ENCODE measurements around the gene PPP2R2D.
A peak's percentile ranks its signal among the peaks of the same experiment; 100 is the strongest.
"Not testable (repeated sequence)": the region's sequence is repeated elsewhere in the genome, so short reads cannot be mapped to it uniquely, and the experiment has no call there.

PPP2R2D gene

GRCh38 chr10:131866673-131867072 is 34.1 kb upstream of the PPP2R2D start:
- DNase-seq (ENCODE audit: extremely low read depth in 1 of 2, low read depth in 1 of 2) = no peak

- DNase-seq (ENCODE audit: extremely low read depth in 1 of 2, low read depth in 1 of 2) = no peak
These were observed 32.4 kb upstream of the PPP2R2D start for GRCh38 chr10:131868436-131868835.

GRCh38 chr10:131869344-131869743 is 31.5 kb upstream of the PPP2R2D start:
- no peak for DNase-seq (ENCODE audit: extremely low read depth in 1 of 2, low read depth in 1 of 2)

GRCh38 chr10:131870411-131870810 is 30.4 kb upstream of the PPP2R2D start:
- DNase-seq (ENCODE audit: extremely low read depth in 1 of 2, low read depth in 1 of 2) = no peak

GRCh38 chr10:131870831-131871672 is 29.8 kb upstream of the PPP2R2D start:
- no peak for DNase-seq (ENCODE audit: extremely low read depth in 1 of 2, low read depth in 1 of 2)

- DNase-seq (ENCODE audit: extremely low read depth in 1 of 2, low read depth in 1 of 2) = no peak
These were observed 29.2 kb upstream of the PPP2R2D start for GRCh38 chr10:131871673-131872005.

GRCh38 chr10:131872011-131872826 is 28.6 kb upstream of the PPP2R2D start:
- no peak for DNase-seq (ENCODE audit: extremely low read depth in 1 of 2, low read depth in 1 of 2)

GRCh38 chr10:131872827-131873375 is 27.9 kb upstream of the PPP2R2D start:
- DNase-seq (ENCODE audit: extremely low read depth in 1 of 2, low read depth in 1 of 2) = no peak

GRCh38 chr10:131874991-131875451 is 25.8 kb upstream of the PPP2R2D start:
- DNase-seq (ENCODE audit: extremely low read depth in 1 of 2, low read depth in 1 of 2) = peak in 1 of 2 donors; percentile 24

GRCh38 chr10:131875501-131875900 is 25.3 kb upstream of the PPP2R2D start:
- no peak for DNase-seq (ENCODE audit: extremely low read depth in 1 of 2, low read depth in 1 of 2)

GRCh38 chr10:131876017-131876416 is 24.8 kb upstream of the PPP2R2D start:
- no peak for DNase-seq (ENCODE audit: extremely low read depth in 1 of 2, low read depth in 1 of 2)

GRCh38 chr10:131876508-131876907 is 24.3 kb upstream of the PPP2R2D start:
- DNase-seq (ENCODE audit: extremely low read depth in 1 of 2, low read depth in 1 of 2) = no peak

- no peak for DNase-seq (ENCODE audit: extremely low read depth in 1 of 2, low read depth in 1 of 2)
These were observed 20.7 kb upstream of the PPP2R2D start for GRCh38 chr10:131880016-131880590.

GRCh38 chr10:131881104-131881880 is 19.5 kb upstream of the PPP2R2D start:
- no peak for DNase-seq (ENCODE audit: extremely low read depth in 1 of 2, low read depth in 1 of 2)

GRCh38 chr10:131882151-131882550 is 18.7 kb upstream of the PPP2R2D start:
- DNase-seq (ENCODE audit: extremely low read depth in 1 of 2, low read depth in 1 of 2) = no peak

GRCh38 chr10:131882590-131883451 is 18.0 kb upstream of the PPP2R2D start:
- DNase-seq (ENCODE audit: extremely low read depth in 1 of 2, low read depth in 1 of 2) = no peak

GRCh38 chr10:131883621-131884393 is 17.0 kb upstream of the PPP2R2D start:
- DNase-seq (ENCODE audit: extremely low read depth in 1 of 2, low read depth in 1 of 2) = not testable (repeated sequence)

GRCh38 chr10:131885391-131886165 is 15.2 kb upstream of the PPP2R2D start:
- DNase-seq (ENCODE audit: extremely low read depth in 1 of 2, low read depth in 1 of 2) = peak; percentile 55 to 77
